ENCODE results near the gene SPAG6.

Gene SPAG6

DNA sequence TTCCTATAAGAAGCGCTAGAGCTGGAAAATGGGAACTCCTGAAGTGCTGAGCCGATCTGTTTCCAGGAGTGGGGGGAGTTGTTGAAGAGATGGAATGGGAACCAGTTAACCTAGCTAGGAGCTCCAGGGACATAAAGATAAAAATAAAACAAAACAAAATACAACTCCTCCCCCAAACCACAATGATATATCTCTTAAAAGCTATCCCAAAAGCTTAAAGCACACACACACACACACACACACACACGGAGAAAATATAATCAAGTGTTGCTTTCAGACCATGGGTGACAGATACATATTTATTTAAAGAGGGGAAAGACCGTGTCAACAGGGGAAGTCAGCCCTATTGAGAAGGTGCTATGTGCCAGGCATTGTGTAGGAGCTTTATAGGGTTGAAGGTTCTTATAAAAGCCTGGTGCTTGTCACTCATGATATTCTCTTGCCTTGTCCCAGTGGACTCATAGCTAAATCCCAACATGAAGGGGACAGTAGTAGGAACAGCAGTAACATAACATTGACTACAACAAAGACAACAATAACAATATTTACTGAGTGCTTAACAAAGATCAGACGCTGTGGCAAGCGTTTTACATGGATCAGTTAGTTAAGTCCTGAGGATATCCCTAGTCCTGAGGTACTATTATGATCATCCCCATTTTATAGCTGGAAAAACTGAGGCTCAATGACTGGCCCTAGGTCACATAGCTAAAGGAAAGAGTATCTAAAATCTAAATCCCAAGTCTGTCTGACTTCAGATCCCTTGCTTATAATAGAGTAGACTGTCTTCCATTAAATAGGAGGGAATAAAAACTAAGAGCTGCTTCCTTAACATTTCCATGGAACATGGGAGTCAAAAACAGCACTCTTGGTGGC lies 115.5 kb downstream of the SPAG6 start:
- no peak for DNase-seq (ENCODE audit: low read depth)

DNA sequence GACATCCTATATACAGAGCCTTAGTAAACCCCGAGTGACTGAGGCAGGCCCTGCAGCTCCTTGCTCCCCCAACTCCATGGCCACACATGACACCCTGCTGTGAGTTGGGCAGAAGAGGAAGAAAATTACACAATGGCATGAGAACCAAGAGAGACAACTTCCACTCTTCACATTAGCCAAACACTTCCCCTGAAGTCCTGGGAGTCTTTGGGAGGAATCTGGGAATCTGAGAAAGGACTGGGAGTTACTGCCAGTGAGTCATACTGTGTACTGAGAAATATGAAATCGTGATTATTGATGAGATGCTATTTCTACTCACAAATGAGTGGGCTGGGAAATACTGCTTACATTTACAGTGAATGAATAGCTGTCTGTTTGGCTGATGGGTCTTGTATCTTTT lies 116.6 kb downstream of the SPAG6 start:
- DNase-seq (ENCODE audit: low read depth) = no peak

GRCh38 chr10:22463255-22463654 lies 118.0 kb downstream of the SPAG6 start:
- no peak for DNase-seq (ENCODE audit: low read depth)

DNA sequence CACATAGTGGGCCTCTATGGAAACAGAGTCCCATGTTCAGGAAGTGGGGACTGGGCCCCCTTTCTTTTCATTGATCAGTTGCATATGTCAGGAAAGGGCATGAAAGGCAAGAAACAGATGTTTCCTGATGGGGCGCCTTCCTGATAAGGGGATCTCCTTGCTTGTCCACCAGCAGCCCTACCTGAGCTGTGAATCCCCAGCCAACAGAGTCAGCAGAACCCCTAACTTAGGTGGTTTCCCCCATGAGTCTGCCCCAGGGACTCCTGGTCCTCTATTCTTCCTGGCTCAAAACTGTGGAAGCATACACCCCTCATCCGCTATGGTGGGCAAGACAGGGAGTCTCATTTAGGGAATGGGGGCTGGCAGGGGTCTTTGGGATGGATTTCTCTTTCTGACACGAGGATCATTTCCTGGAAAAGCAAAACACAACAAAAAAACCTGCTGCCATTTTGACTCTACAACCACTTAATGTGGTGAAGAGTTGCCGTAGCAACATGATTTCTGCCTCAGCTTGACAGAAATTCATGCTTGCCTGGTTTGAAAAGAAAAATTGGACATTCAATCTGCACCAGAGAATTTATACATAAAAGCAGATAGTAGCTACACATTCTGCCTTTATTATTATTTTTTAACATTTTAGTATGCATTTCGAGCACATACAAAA lies 119.8 kb downstream of the SPAG6 start:
- no peak for DNase-seq (ENCODE audit: low read depth)

GRCh38 chr10:22466763-22467334 lies 121.6 kb downstream of the SPAG6 start:
- DNase-seq (ENCODE audit: low read depth) = no peak
